ENCODE data around the gene SEPTIN6.

- TF ChIP-seq CTCF (IDR thresholded peaks at IDR 0.05 in 8 of 11, conservative IDR thresholded peaks at IDR 0.05 in 3 of 11) (no peak), POLR2AphosphoS5 (IDR thresholded peaks at IDR 0.05) (no peak)
Observed at GRCh38 chrX:119690921-119691716, 1.8 kb downstream of the SEPTIN6 start.
